Right lobe of liver (tissue), 6 donors: ENCODE data around the gene ITPA. TPM values are rescaled to one million over a fixed set of nuclear protein-coding genes. Genes with fewer than 3 reads are reported as not detected.

Experiments
- ATAC-seq, 4 donors: fragments of 200-7000 bp; cut with Tn5 transposase; one replicate each; pipeline ENCODE4 v1.9.1; 2020; ENCODE audit warnings: mild to moderate bottlenecking in 4 of 4, moderate library complexity in 4 of 4
- DNase-seq, 3 donors: peaks; one replicate each; pipeline ENCODE4 v3.0.0-alpha.2; 2020
- H3K27ac ChIP-seq, 3 donors: fragments of 200-600 bp; one replicate each; pipeline ENCODE4 v1.8.0; 2022
- H3K27me3 ChIP-seq, 2 donors: fragments of 200-600 bp; one replicate each; pipeline ENCODE4 v1.8.0; 2022
- H3K36me3 ChIP-seq, 4 donors: fragments of 200-600 bp; sonication (generic) in 1 of 4; one replicate each; pipeline versions ENCODE4 v1.5.1 to v1.8.0; 2017 to 2022; ENCODE audit warnings: control low read depth in 1 of 4
- H3K4me1 ChIP-seq, 4 donors: fragments of 200-600 bp; sonication (generic) in 1 of 4; one replicate each; pipeline versions ENCODE4 v1.5.1 to v1.8.0; 2017 to 2022; ENCODE audit warnings: control low read depth in 1 of 4
- H3K4me3 ChIP-seq, 3 donors: fragments of 200-600 bp; one replicate each; pipeline ENCODE4 v1.8.0; 2022
- H3K9me3 ChIP-seq, 4 donors: fragments of 200-600 bp; sonication (generic) in 1 of 4; one replicate each; pipeline versions ENCODE4 v1.5.1 to v1.8.0; 2017 to 2022; ENCODE audit warnings: control low read depth in 1 of 4
- CTCF ChIP-seq, 4 donors: fragments of 200-600 bp in 3 of 4; fragments of 450-650 bp in 1 of 4; IDR thresholded peaks; one replicate each; pipeline versions ENCODE4 v1.5.1 to v1.8.0; 2016 to 2022; ENCODE audit warnings: antibody characterized with exemption in 4 of 4, mild to moderate bottlenecking in 2 of 4
- POLR2A ChIP-seq: fragments of 450-650 bp; IDR thresholded peaks from one replicate; pipeline ENCODE4 v1.6.1; 2017; ENCODE audit warnings: antibody characterized with exemption, mild to moderate bottlenecking
- WGBS: methylation state at CpG from one replicate; pipeline ENCODE4 v1.1.6; 2018; ENCODE audit warnings: low coverage, low lambda C conversion rate; ENCODE audit not compliant: insufficient coverage; ENCODE audit errors: missing lambda C conversion rate; 5-methylcytosine and 5-hydroxymethylcytosine counted together
- intact Hi-C, 2 donors: fragments of 100-400 bp; cut with DNase I; formaldehyde crosslinking; loops; one replicate each; pipeline versions ENCODE4 v1.11.2 to v1.14.1; 2022
- total RNA-seq, 6 experiments: library from RNA; depleted of rRNA in 2 of 6; stranded (reverse); fragments of >200 nt in 2 of 6; fragmentation: NEBNext Ultra II Directional in 3 of 6; extraction: Animal tissue kit (Norgen Biotek cat#: 25700) in 3 of 6; gene quantifications; one replicate each; pipeline versions ENCODE4 v1.1.0 to v1.2.4, GENCODE V29; 2016 to 2023
- donor health status: DM: no; HTN: yes; CAD: no.
- donor health status: DM: no; HTN: no; CAD: no.
- donor health status: DM: no; HTN: no; CAD: no.
- donor health status: DM: no; HTN: yes; CAD: no.
- donor health status: DM: no; HTN: yes; CAD: no.

Gene ITPA
- total RNA-seq, 6 experiments from 2014 or later: 17.5 to 38.8 (median 26.7) TPM

- H3K27ac ChIP-seq: no peak overlapping the region
These were observed 9.2 kb downstream of the ITPA start for GRCh38 chr20:3218307-3218988.

GRCh38 chr20:3221398-3222226 is 12.3 kb downstream of the ITPA start:
- 84% methylated on average over 15 of the region's 18 CpGs for WGBS
- no peaks in the 10 kb centered on the region for H3K27me3 ChIP-seq
- H3K27ac ChIP-seq: no peak overlapping the region
- intact Hi-C loops: loop anchor here in 1 of 2 donors (10.0 kb wide), 1 partner anchor 93 kb away; no protein-coding TSS in a partner anchor
- TF ChIP-seq CTCF (IDR thresholded peaks at IDR 0.05): no peak
- TF ChIP-seq POLR2A: no peak
- ATAC-seq: no peak
- no peaks in the 10 kb centered on the region for H3K9me3 ChIP-seq
- H3K36me3 ChIP-seq: peaks cover 0 to 26% (median under 1%) of the 10 kb centered on the region in 4 donors
- H3K4me3 ChIP-seq: no peak overlapping the region
- peaks cover 0 to 4% (median 0%) of the 10 kb centered on the region in 4 donors for H3K4me1 ChIP-seq
- DNase-seq: no peak

More at GRCh38 chr20:3218307-3218988, 9.2 kb downstream of the ITPA start:
- Histone ChIP-seq H3K4me1 (peaks cover 0 to 4% (median 0%) of the 10 kb centered on the region in 4 donors), H3K36me3 (peaks cover 0 to 29% (median under 1%) of the 10 kb centered on the region in 4 donors), H3K9me3 (no peaks in the 10 kb centered on the region), H3K4me3 (no peak overlapping the region), H3K27me3 (no peaks in the 10 kb centered on the region)
- peak; percentile 60 to 72 (median 68) for DNase-seq
- TF ChIP-seq POLR2A (no peak), CTCF (IDR thresholded peaks at IDR 0.05) (peak; percentile 71 to 92 (median 88))
- peak; percentile 71 to 93 (median 84) for ATAC-seq
- WGBS: 33% methylated on average over 15 of the region's 30 CpGs
- intact Hi-C loops: no loop called here

- intact Hi-C loops: loop anchor here in 1 of 2 donors (10.0 kb wide), 1 partner anchor 92 kb away; no protein-coding TSS in a partner anchor
- ATAC-seq: peak in 3 of 4 donors; percentile 55 to 92 (median 60)
- peak in 1 of 3 donors; percentile 85 for DNase-seq
- Histone ChIP-seq H3K27ac (no peak overlapping the region), H3K4me3 (no peak overlapping the region), H3K36me3 (peaks cover 0 to 26% (median under 1%) of the 10 kb centered on the region in 4 donors), H3K9me3 (no peaks in the 10 kb centered on the region), H3K4me1 (peaks cover 0 to 4% (median 0%) of the 10 kb centered on the region in 4 donors), H3K27me3 (no peaks in the 10 kb centered on the region)
- 57% methylated on average over 6 of the region's 25 CpGs for WGBS
- TF ChIP-seq CTCF (IDR thresholded peaks at IDR 0.05) (no peak), POLR2A (no peak)
These were observed 13.6 kb downstream of the ITPA start for GRCh38 chr20:3222635-3223600.

GRCh38 chr20:3223651-3223993 is 14.3 kb downstream of the ITPA start:
- Histone ChIP-seq H3K9me3 (no peaks in the 10 kb centered on the region), H3K4me1 (peaks cover 0 to 1% (median 0%) of the 10 kb centered on the region in 4 donors), H3K4me3 (no peak overlapping the region), H3K27me3 (no peaks in the 10 kb centered on the region), H3K27ac (no peak overlapping the region), H3K36me3 (peaks cover 0 to 26% (median under 1%) of the 10 kb centered on the region in 4 donors)
- intact Hi-C loops: loop anchor here in 1 of 2 donors (10.0 kb wide), 1 partner anchor 91 kb away; no protein-coding TSS in a partner anchor
- no peak for TF ChIP-seq CTCF (IDR thresholded peaks at IDR 0.05)
- TF ChIP-seq POLR2A: no peak
- ATAC-seq (no peak), DNase-seq (no peak)
- WGBS: 90% methylated on average over 5 of the region's 6 CpGs
